Activated CD4-positive, alpha-beta T cell treated with anti-CD3 and anti-CD28 coated beads, Interleukin-2, amount 50 U/mL, for 16 hours (primary cell): ENCODE data around the gene FNDC10.

ENCODE experiments used
- DNase-seq: peaks from one replicate; pipeline ENCODE4 v3.0.0-alpha.2; 2020

FNDC10 gene

GRCh38 chr1:1627829-1628753, 28.2 kb upstream of the FNDC10 start:
- DNase-seq = no peak

- no peak for DNase-seq
Measured at GRCh38 chr1:1627261-1627828, 27.4 kb upstream of the FNDC10 start.

GRCh38 chr1:1626207-1627141, 26.5 kb upstream of the FNDC10 start:
- DNase-seq = no peak

GRCh38 chr1:1625824-1626206, 25.9 kb upstream of the FNDC10 start:
- no peak for DNase-seq

GRCh38 chr1:1625404-1625775, 25.5 kb upstream of the FNDC10 start:
- DNase-seq = no peak

GRCh38 chr1:1624443-1625403, 24.8 kb upstream of the FNDC10 start:
- no peak for DNase-seq

- no peak for DNase-seq
Measured at GRCh38 chr1:1623631-1624442, 23.9 kb upstream of the FNDC10 start.

- no peak for DNase-seq
Measured at GRCh38 chr1:1623181-1623630, 23.3 kb upstream of the FNDC10 start.

GRCh38 chr1:1622788-1623094, 22.8 kb upstream of the FNDC10 start:
- DNase-seq = no peak

GRCh38 chr1:1622010-1622787, 22.3 kb upstream of the FNDC10 start:
- no peak for DNase-seq

GRCh38 chr1:1621173-1622009, 21.5 kb upstream of the FNDC10 start:
- no peak for DNase-seq

GRCh38 chr1:1620433-1621139, 20.7 kb upstream of the FNDC10 start:
- DNase-seq = no peak

GRCh38 chr1:1619917-1620361, 20.0 kb upstream of the FNDC10 start:
- no peak for DNase-seq

GRCh38 chr1:1618396-1619068, 18.6 kb upstream of the FNDC10 start:
- no peak for DNase-seq

GRCh38 chr1:1617925-1618324, 18.0 kb upstream of the FNDC10 start:
- DNase-seq = no peak

- no peak for DNase-seq
Measured at GRCh38 chr1:1617516-1617915, 17.6 kb upstream of the FNDC10 start.

- DNase-seq = no peak
Measured at GRCh38 chr1:1616838-1617237, 16.9 kb upstream of the FNDC10 start.
